Motor neuron (in vitro differentiated cells): Measurements from ENCODE around the gene SMAD1. TPM values are rescaled to one million over a fixed set of nuclear protein-coding genes. Genes with fewer than 3 reads are reported as not detected.

Source experiments
- ATAC-seq, 8 experiments: fragments of 200-7000 bp; cut with Tn5 transposase; replicated peaks in 6 of 8; 2 replicates each; pipeline ENCODE4 v1.8.0; 2021; ENCODE audit warnings: mild to moderate bottlenecking in 8 of 8, moderate library complexity in 8 of 8
- H3K27ac ChIP-seq, 2 donors: fragments of 250-450 bp; sonication (Bioruptor Pico); 2 replicates each; pipeline ENCODE4 v1.9.0; 2021; ENCODE audit warnings: antibody characterized with exemption in 2 of 2, mild to moderate bottlenecking in 2 of 2, moderate library complexity in 1 of 2
- H3K4me1 ChIP-seq, 2 donors: fragments of 250-450 bp; sonication (Bioruptor Pico); replicated peaks in 1 of 2; 2 replicates each; pipeline ENCODE4 v1.6.1; 2021; ENCODE audit warnings: antibody characterized with exemption in 2 of 2, mild to moderate bottlenecking in 2 of 2, moderate library complexity in 1 of 2
- H3K4me3 ChIP-seq, 5 donors: fragments of 250-450 bp; sonication (Bioruptor Pico); 2 replicates each; pipeline ENCODE4 v1.9.0; 2021; ENCODE audit warnings: antibody characterized with exemption in 5 of 5, mild to moderate bottlenecking in 5 of 5, moderate library complexity in 4 of 5
- WGBS, 10 experiments: fragments of 450-650 bp; shearing (Covaris generic); methylation state at CpG; one replicate each; pipeline ENCODE4 v1.0.0; 2022; 5-methylcytosine and 5-hydroxymethylcytosine counted together
- in situ Hi-C, 9 experiments: fragments of 400-800 bp; cut with MboI; loops; one replicate each; pipeline ENCODE4 v1.15.0; 2021; ENCODE audit warnings: low sequenced_read_pairs in 9 of 9, low pct_unique_long_range_greater_than_20kb in 2 of 9; ENCODE audit not compliant: unreplicated experiment in 9 of 9
- total RNA-seq, 8 experiments: library from RNA; unstranded; fragments of 300-600 nt; gene quantifications; 2 replicates each; pipeline versions ENCODE4 v1.2.3 to v1.2.4, GENCODE V29; 2022

Gene SMAD1
- total RNA-seq = 10 to 100 TPM; 10.2 to 95.2 (median 27.8) TPM

DNA sequence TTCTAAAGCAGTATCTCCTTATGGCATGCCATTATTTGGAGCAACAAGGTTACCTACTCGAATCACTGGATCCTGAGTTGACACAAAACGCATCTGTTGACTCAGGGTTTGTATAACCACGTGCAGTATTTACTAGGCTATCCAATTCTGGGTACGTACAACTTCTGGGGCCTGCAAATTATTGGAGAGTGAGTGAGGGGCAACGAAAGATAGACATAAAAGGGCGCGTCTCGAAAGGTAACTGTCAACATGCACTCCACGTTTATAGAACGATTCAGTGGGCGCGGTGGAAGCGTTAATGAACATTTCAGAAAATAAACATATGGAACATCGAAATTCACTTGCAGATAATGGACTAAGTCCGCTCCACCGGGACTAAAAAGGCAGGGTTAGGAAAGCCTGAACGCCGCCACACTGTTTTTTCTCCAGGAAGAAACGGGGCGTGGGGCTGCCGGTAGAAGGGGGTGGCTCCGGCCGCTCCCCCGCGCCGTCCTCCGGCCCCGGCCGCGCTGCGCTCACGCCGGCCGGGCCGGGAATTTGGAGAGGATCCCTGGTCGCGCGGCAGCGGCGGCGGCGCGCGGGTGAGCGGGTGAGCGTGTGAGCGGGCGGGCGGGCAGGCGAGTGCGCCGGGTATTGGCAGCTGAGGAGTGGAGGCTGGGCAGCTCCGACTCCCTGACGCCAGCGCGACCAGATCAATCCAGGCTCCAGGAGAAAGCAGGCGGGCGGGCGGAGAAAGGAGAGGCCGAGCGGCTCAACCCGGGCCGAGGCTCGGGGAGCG, at the start of gene SMAD1:
Gene SMAD1, plus strand, starts transcription at position 690 of the 778 bp plus-strand sequence. CDS start 32,761 bp downstream, outside the sequence.
- Histone ChIP-seq H3K27ac (peak within 1 kb of the TSS; percentile 86 to 92), H3K4me1 (peaks cover 5 to 13% of the 10 kb centered on the region in 2 donors), H3K4me3 (peak within 1 kb of the TSS; percentile 57 to 82 (median 70))
- ATAC-seq = peak; percentile 70 to 90 (median 76)
- 0 to 6% (median 0%) methylated on average over 1 to 11 of the region's 65 CpGs; no CpG with 5 or more reads in 2 of the 10 experiments for WGBS, 10 experiments
- in situ Hi-C loops = loop anchor here in 1 of 9 experiments (10.0 kb wide), 1 partner anchor 247 kb away; no protein-coding TSS in a partner anchor

DNA sequence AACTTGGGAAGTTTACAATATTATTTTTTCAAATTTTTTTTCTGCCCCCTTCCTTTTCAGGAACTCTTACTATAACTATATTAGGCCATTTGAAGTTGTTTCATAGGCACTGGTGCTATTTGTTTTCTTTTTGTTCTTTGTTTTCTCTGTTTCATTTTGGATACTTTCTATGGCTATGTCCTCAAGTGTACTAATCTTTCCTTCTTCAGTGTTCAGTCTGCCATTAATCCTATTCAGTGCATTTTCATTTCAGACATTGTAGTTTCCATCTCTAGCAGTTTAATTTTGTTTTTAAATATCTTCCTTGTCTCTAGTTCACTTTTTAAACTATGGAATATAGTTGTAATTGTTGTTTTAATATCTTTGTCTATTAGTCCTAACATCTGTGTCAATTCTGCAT, 48.0 kb upstream of the SMAD1 start:
- no peak overlapping the region for H3K27ac ChIP-seq
- H3K4me1 ChIP-seq = peaks cover 0 to 9% of the 10 kb centered on the region in 2 donors
- ATAC-seq = no peak
- no peak overlapping the region for H3K4me3 ChIP-seq
- in situ Hi-C loops = no loop called here

DNA sequence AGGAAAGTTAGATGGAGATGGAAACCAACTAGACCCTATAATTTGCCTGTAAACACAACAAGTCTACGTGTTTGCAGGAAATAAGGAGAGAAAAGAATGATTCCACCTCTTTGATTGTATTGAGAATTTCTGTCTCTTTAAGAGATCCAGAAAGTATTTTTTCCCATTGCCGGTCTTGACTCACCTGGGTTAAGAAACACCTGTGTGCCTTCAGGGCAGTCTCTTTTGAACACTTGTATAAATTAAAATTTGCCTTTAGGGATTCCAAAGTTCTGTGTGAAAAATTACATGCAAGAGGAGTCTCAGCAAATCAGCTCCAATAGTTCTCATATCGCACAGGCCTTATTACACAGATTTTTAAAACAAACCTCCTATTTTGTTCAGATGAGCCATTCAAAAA, 46.0 kb upstream of the SMAD1 start:
- no peak overlapping the region for H3K4me3 ChIP-seq
- WGBS, 10 experiments = 40 to 100% (median 80%) methylated on average over 1 to 3 of the region's 3 CpGs; no CpG with 5 or more reads in 1 of the 10 experiments
- ATAC-seq = no peak
- H3K27ac ChIP-seq = no peak overlapping the region
- H3K4me1 ChIP-seq = peaks cover 0 to 9% of the 10 kb centered on the region in 2 donors
- in situ Hi-C loops = no loop called here

DNA sequence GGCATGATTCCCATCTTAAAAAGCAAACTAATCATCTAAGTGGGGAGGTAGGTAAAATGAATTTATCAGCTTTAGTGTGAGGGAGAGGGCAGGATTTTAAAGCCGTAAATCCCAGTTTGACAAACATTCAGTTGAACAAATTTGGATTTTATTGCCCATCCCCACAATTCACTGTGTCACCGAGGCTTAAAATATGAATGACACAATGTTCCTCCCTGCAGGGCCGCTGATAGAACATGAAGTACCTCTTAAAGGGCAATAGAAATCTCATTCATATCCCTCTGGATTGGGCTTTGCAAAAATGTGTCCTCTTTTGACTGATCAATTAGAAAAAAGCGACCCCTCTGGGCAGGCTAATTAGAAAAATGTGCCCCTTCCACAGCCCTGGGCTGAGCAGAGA, 45.5 kb upstream of the SMAD1 start:
- peak in 3 of 8 experiments; percentile 21 to 52 (median 43) for ATAC-seq
- in situ Hi-C loops = no loop called here
- Histone ChIP-seq H3K4me1 (peaks cover 0 to 9% of the 10 kb centered on the region in 2 donors), H3K4me3 (no peak overlapping the region), H3K27ac (no peak overlapping the region)
- 40 to 71% (median 53%) methylated on average over 1 to 4 of the region's 4 CpGs; no CpG with 5 or more reads in 1 of the 10 experiments for WGBS, 10 experiments

DNA sequence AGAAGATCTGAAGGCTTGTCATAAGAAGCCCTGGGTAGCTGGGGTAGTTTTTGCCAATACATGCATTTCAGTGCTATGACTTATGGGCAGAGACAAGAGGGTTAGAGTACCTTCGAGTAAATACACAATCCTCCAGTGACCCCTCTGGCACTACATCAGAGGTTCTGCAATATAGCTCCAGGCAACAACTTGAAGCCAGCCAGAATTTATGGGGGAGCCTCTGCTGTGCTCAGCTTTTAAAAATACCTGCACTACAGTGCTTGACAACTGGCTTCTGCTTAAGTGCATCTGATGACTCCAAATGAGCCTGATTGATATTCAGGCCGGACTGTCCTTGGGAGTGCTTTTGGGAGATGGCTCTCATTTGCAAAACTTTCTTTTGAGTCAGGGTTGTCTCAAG, 44.9 kb upstream of the SMAD1 start:
- Histone ChIP-seq H3K4me3 (no peak overlapping the region), H3K27ac (no peak overlapping the region), H3K4me1 (peaks cover 0 to 9% of the 10 kb centered on the region in 2 donors)
- in situ Hi-C loops = no loop called here
- 20 to 100% (median 61%) methylated on average over 1 to 2 of the region's 2 CpGs; no CpG with 5 or more reads in 3 of the 10 experiments for WGBS, 10 experiments
- ATAC-seq = peak in 4 of 8 experiments; percentile 18 to 90 (median 62)

GRCh38 chr4:145437466-145437865, 44.2 kb upstream of the SMAD1 start:
- in situ Hi-C loops = no loop called here
- Histone ChIP-seq H3K4me3 (no peak overlapping the region), H3K27ac (no peak overlapping the region), H3K4me1 (peaks cover 0 to 9% of the 10 kb centered on the region in 2 donors)
- WGBS, 10 experiments = 42 to 100% (median 71%) methylated on average over 1 to 2 of the region's 2 CpGs; no CpG with 5 or more reads in 1 of the 10 experiments
- ATAC-seq = no peak

DNA sequence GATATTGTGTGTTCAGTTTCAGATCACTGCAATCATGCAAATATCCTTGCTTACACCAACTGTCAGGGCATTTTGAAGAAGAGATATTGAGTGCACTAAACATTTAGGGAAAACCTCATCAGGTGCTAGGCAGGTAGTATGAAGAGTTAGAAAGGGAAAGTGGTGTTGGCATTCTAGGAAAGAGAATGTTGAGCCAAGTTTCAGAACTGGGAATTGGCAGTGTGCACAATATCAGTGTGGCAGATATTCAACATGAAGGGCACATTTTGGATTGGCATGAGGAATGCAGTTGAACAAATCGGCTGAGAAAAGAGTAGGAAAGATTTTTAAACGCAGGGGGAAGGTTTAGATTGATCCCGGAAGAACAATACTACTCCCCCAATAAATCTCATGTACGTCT, 43.4 kb upstream of the SMAD1 start:
- no peak overlapping the region for H3K27ac ChIP-seq
- ATAC-seq = no peak
- no peak overlapping the region for H3K4me3 ChIP-seq
- WGBS, 10 experiments = 13 to 100% (median 84%) methylated on average over 1 to 4 of the region's 4 CpGs; no CpG with 5 or more reads in 1 of the 10 experiments
- H3K4me1 ChIP-seq = peaks cover 0 to 9% of the 10 kb centered on the region in 2 donors
- in situ Hi-C loops = no loop called here

DNA sequence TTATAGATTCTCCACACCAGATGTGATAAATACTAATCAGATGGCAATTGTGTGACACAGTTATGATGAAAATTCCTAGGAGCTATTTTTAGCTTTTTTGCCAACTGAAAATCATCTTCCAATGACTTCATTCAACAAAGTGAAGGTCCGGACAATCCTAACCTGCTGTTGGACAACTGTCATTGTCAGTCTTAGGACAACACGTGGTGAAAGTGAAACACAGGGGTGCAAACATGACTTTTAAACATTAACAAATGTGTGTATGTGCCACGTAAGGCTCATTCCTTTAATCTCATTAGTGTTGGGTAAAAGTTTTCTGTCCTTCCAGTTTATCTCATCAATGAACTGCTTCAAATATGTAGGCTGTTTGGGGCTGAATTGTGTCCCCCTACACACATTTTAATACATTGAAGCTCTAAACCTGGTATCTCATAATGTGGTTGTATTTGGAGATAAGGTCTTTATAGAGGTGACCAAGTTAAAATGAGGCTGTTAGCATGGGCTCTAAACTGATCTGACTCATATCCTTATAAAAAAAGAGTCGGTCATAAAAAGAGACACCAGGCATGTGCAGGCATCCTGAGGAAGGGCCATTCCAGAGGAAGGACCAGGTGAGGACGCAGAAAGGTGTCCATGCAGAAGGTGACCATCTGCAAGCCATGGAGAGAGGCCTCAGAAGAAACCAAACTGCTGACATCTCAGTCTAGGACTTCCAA, 41.2 kb upstream of the SMAD1 start:
- 0 to 100% (median 82%) methylated on average over 1 to 5 of the region's 5 CpGs for WGBS, 10 experiments
- in situ Hi-C loops = no loop called here
- Histone ChIP-seq H3K4me3 (no peak overlapping the region), H3K4me1 (peaks cover 0 to 9% of the 10 kb centered on the region in 2 donors), H3K27ac (no peak overlapping the region)
- ATAC-seq = no peak

GRCh38 chr4:145446184-145446583, 35.5 kb upstream of the SMAD1 start:
- in situ Hi-C loops = no loop called here
- no peak for ATAC-seq

DNA sequence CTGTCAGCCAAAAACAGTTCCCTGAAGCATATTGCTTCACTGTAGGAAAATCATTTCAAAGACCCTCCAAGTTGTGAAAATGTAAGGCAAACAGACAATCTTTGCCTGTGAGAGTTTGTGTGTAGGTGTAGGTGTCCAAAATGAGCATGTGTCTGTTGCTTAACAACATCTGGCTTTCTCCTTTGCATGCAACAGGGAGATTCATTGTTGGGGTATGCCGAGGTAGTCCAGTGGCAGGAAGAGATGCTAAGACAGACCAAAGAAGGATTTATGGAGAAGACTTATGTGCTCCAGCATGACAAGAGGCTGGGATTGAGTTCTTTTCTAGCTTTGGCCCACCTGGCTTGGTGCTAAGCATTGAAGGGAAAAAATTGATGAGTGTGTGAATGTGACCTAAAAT, 29.8 kb upstream of the SMAD1 start:
- in situ Hi-C loops = no loop called here
- 40 to 100% (median 100%) methylated on average over 1 of the region's 1 CpG; no CpG with 5 or more reads in 5 of the 10 experiments for WGBS, 10 experiments
- Histone ChIP-seq H3K4me1 (no peaks in the 10 kb centered on the region), H3K27ac (no peak overlapping the region), H3K4me3 (no peak overlapping the region)
- ATAC-seq = no peak

More at GRCh38 chr4:145446184-145446583, 35.5 kb upstream of the SMAD1 start:
- Histone ChIP-seq H3K4me1 (no peaks in the 10 kb centered on the region), H3K4me3 (no peak overlapping the region), H3K27ac (no peak overlapping the region)
- WGBS, 10 experiments = 33 to 100% (median 70%) methylated on average over 1 of the region's 1 CpG; no CpG with 5 or more reads in 4 of the 10 experiments

- peak in 1 of 8 experiments; percentile 48 for ATAC-seq
- 33 to 100% (median 85%) methylated on average over 1 to 5 of the region's 5 CpGs; no CpG with 5 or more reads in 1 of the 10 experiments for WGBS, 10 experiments
- in situ Hi-C loops = no loop called here
- Histone ChIP-seq H3K4me3 (no peak overlapping the region), H3K27ac (no peak overlapping the region), H3K4me1 (no peaks in the 10 kb centered on the region)
Observed at GRCh38 chr4:145452447-145453162, 29.0 kb upstream of the SMAD1 start.

DNA sequence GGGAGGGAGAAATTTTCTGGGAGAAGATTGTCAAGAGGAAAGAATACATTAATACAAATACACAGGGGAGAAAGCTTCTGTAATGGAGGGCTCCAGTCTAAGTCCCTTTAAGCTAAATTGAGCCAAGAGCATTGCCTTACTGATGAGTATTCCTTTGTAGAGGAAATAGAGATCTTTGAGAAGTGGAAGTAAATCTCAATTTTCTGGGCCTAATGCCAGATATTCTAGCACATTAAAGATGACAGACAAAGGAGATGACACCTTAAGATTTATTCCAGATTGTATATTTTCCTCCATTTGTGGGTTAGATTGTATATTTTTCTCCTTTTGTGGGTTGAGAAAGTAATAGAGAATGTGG, 28.5 kb upstream of the SMAD1 start:
- Histone ChIP-seq H3K4me3 (no peak overlapping the region), H3K27ac (no peak overlapping the region), H3K4me1 (no peaks in the 10 kb centered on the region)
- in situ Hi-C loops = no loop called here
- ATAC-seq = no peak

- ATAC-seq = no peak
- no peak overlapping the region for H3K4me3 ChIP-seq
- in situ Hi-C loops = no loop called here
- no peak overlapping the region for H3K27ac ChIP-seq
- no peaks in the 10 kb centered on the region for H3K4me1 ChIP-seq
- WGBS, 10 experiments = 17 to 60% (median 20%) methylated on average over 1 to 2 of the region's 4 CpGs; no CpG with 5 or more reads in 7 of the 10 experiments
Observed at GRCh38 chr4:145473203-145473602, 8.4 kb upstream of the SMAD1 start.
